Measurements from ENCODE around the gene PACS2. TPM values are rescaled to one million over a fixed set of nuclear protein-coding genes. Genes with fewer than 3 reads are reported as not detected.

Gene PACS2
- total RNA-seq, 1 experiment from 2014 or later = 100 TPM

DNA sequence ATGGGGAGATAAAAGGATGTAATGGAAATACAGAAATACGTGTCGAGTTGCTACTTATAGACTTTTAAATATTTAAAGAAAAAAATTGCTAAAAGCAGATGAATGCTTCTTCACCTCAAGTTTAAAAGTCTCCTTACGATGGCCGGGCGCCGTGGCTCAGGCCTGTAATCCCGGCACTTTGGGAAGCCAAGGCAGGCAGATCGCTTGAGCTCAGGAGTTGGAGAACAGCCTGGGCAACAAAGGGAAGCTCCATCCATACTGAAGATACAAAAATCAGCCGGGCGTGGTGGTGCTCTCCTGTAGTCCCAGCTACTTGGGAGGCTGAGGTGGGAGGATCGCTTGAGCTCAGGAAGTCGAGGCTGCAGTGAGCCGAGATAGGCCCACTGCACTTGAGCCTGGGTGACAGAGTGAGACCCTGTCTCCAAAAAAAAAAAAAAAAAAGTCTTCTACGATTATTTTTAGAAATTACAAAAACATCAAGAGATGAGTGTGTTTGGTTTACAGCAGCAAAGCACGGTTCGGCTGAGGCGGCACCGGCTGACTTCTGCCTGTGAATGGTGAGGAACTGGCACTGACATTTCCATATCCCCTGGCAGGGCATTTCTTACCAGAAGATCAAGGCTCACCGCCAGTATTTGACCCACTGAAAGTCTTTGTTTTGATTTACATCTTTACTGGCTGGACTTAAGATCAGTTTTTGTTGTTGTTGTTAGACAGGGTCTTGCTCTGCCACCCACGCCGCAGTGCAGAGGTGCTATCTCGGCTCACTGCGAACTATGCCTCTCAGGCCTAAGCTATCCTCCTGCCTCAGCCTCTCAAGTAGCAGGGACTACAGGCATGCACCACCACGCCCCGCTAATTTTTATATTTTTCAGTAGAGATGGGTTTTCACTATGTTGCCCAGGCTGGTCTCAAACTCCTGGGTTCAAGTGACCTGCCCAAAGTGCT lies 101.2 kb downstream of the PACS2 start:
- H3K27ac Mint-ChIP-seq = no peak overlapping the region
- peaks cover 7% of the 10 kb centered on the region for H3K36me3 Mint-ChIP-seq
- peaks cover 11% of the 10 kb centered on the region for H3K4me1 Mint-ChIP-seq
- peaks cover 60% of the 10 kb centered on the region for H3K27me3 Mint-ChIP-seq (ENCODE audit: low read depth)
- CTCF ChIA-PET = interaction anchor here (0.6 to 1.1 kb wide), 3 partner anchors 38 to 70 kb away, joined by 3 read pairs; no protein-coding TSS in a partner anchor
- H3K4me3 Mint-ChIP-seq = peak overlapping the region; percentile 63
- ATAC-seq (no peak), DNase-seq (ENCODE audit: low spot score) (no peak)
- H3K9me3 Mint-ChIP-seq = no peaks in the 10 kb centered on the region
- POLR2A ChIA-PET = no interaction called here
- TF ChIP-seq ZNF671 (CRISPR knock-in tag; IDR thresholded peaks at IDR 0.05) = no peak
- TF ChIP-seq, protein P1, sequence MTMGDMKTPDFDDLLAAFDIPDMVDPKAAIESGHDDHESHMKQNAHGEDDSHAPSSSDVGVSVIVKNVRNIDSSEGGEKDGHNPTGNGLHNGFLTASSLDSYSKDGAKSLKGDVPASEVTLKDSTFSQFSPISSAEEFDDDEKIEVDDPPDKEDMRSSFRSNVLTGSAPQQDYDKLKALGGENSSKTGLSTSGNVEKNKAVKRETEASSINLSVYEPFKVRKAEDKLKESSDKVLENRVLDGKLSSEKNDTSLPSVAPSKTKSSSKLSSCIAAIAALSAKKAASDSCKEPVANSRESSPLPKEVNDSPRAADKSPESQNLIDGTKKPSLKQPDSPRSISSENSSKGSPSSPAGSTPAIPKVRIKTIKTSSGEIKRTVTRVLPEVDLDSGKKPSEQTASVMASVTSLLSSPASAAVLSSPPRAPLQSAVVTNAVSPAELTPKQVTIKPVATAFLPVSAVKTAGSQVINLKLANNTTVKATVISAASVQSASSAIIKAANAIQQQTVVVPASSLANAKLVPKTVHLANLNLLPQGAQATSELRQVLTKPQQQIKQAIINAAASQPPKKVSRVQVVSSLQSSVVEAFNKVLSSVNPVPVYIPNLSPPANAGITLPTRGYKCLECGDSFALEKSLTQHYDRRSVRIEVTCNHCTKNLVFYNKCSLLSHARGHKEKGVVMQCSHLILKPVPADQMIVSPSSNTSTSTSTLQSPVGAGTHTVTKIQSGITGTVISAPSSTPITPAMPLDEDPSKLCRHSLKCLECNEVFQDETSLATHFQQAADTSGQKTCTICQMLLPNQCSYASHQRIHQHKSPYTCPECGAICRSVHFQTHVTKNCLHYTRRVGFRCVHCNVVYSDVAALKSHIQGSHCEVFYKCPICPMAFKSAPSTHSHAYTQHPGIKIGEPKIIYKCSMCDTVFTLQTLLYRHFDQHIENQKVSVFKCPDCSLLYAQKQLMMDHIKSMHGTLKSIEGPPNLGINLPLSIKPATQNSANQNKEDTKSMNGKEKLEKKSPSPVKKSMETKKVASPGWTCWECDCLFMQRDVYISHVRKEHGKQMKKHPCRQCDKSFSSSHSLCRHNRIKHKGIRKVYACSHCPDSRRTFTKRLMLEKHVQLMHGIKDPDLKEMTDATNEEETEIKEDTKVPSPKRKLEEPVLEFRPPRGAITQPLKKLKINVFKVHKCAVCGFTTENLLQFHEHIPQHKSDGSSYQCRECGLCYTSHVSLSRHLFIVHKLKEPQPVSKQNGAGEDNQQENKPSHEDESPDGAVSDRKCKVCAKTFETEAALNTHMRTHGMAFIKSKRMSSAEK (CRISPR knock-in tag; IDR thresholded peaks at IDR 0.05; ENCODE audit: borderline replicate concordance) = no peak
- TF ChIP-seq HMGA2 (CRISPR knock-in tag; IDR thresholded peaks at IDR 0.05) = no peak
- TF ChIP-seq PRRX2 (CRISPR knock-in tag; IDR thresholded peaks at IDR 0.05) = no peak
- no peak for TF ChIP-seq NR2C2 (CRISPR knock-in tag; IDR thresholded peaks at IDR 0.05)
- no peak for TF ChIP-seq ESRRA (CRISPR knock-in tag; IDR thresholded peaks at IDR 0.05; ENCODE audit: borderline replicate concordance)
- TF ChIP-seq ETV6 (CRISPR knock-in tag; IDR thresholded peaks at IDR 0.05) = no peak
- TF ChIP-seq, protein P2, sequence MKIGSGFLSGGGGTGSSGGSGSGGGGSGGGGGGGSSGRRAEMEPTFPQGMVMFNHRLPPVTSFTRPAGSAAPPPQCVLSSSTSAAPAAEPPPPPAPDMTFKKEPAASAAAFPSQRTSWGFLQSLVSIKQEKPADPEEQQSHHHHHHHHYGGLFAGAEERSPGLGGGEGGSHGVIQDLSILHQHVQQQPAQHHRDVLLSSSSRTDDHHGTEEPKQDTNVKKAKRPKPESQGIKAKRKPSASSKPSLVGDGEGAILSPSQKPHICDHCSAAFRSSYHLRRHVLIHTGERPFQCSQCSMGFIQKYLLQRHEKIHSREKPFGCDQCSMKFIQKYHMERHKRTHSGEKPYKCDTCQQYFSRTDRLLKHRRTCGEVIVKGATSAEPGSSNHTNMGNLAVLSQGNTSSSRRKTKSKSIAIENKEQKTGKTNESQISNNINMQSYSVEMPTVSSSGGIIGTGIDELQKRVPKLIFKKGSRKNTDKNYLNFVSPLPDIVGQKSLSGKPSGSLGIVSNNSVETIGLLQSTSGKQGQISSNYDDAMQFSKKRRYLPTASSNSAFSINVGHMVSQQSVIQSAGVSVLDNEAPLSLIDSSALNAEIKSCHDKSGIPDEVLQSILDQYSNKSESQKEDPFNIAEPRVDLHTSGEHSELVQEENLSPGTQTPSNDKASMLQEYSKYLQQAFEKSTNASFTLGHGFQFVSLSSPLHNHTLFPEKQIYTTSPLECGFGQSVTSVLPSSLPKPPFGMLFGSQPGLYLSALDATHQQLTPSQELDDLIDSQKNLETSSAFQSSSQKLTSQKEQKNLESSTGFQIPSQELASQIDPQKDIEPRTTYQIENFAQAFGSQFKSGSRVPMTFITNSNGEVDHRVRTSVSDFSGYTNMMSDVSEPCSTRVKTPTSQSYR (CRISPR knock-in tag; IDR thresholded peaks at IDR 0.05) = no peak
- TF ChIP-seq JUN (CRISPR knock-in tag; IDR thresholded peaks at IDR 0.05) = no peak
- no peak for TF ChIP-seq TEAD4 (CRISPR knock-in tag; IDR thresholded peaks at IDR 0.05)
- TF ChIP-seq ATF1 (CRISPR knock-in tag; IDR thresholded peaks at IDR 0.05) = no peak
- TF ChIP-seq ZBTB21 (CRISPR knock-in tag; IDR thresholded peaks at IDR 0.05; ENCODE audit: borderline replicate concordance) = no peak
- TF ChIP-seq OVOL2 (CRISPR knock-in tag; IDR thresholded peaks at IDR 0.05; ENCODE audit: borderline replicate concordance) = no peak

DNA sequence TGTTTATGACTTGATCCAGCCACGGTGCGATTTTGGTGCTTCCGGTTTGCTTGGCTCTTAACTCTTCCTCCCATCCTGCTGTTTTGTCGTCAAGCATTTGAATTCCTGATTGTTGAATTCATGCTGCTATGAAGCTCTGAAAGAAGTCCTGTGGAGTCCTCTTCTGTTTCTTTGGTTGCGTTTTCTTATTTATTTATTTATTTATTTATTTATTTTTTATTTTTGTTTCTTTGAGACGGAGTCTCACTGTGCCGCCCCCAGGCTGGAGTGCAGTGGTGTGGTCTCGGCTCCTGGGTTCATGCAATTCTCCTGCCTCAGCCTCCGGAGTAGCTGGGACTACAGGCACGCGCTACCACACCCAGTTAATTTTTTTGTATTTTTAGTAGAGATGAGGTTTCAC lies 102.1 kb downstream of the PACS2 start:
- H3K9me3 Mint-ChIP-seq = no peaks in the 10 kb centered on the region
- POLR2A ChIA-PET = no interaction called here
- H3K27ac Mint-ChIP-seq = no peak overlapping the region
- DNase-seq (ENCODE audit: low spot score) (no peak), ATAC-seq (no peak)
- H3K27me3 Mint-ChIP-seq (ENCODE audit: low read depth) = peaks cover 53% of the 10 kb centered on the region
- H3K4me1 Mint-ChIP-seq = peaks cover 13% of the 10 kb centered on the region
- TF ChIP-seq, protein P3, sequence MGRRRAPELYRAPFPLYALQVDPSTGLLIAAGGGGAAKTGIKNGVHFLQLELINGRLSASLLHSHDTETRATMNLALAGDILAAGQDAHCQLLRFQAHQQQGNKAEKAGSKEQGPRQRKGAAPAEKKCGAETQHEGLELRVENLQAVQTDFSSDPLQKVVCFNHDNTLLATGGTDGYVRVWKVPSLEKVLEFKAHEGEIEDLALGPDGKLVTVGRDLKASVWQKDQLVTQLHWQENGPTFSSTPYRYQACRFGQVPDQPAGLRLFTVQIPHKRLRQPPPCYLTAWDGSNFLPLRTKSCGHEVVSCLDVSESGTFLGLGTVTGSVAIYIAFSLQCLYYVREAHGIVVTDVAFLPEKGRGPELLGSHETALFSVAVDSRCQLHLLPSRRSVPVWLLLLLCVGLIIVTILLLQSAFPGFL (CRISPR knock-in tag; IDR thresholded peaks at IDR 0.05; ENCODE audit: borderline replicate concordance) = no peak
- TF ChIP-seq, protein P4, sequence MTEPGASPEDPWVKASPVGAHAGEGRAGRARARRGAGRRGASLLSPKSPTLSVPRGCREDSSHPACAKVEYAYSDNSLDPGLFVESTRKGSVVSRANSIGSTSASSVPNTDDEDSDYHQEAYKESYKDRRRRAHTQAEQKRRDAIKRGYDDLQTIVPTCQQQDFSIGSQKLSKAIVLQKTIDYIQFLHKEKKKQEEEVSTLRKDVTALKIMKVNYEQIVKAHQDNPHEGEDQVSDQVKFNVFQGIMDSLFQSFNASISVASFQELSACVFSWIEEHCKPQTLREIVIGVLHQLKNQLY (CRISPR knock-in tag; IDR thresholded peaks at IDR 0.05) = no peak
- no peak overlapping the region for H3K4me3 Mint-ChIP-seq
- CTCF ChIA-PET = interaction anchor here (0.7 to 1.1 kb wide), 2 partner anchors 39 kb away, joined by 3 read pairs; no protein-coding TSS in a partner anchor
- peaks cover 6% of the 10 kb centered on the region for H3K36me3 Mint-ChIP-seq
